H1 (cell line): ENCODE results near the gene FRMD7. TPM values are rescaled to one million over a fixed set of nuclear protein-coding genes. Genes with fewer than 3 reads are reported as not detected.

Experiments
- polyA plus RNA-seq, 7 experiments: library from polyadenylated mRNA; depleted of rRNA in 3 of 7; stranded (reverse) in 5 of 7; unstranded in 2 of 7; fragments of >200 nt in 5 of 7; fragments of 200-250 nt in 2 of 7; gene quantifications; 1 replicate in 5 of 7; 2 replicates in 1 of 7; 4 replicates in 1 of 7; pipeline versions ENCODE4 v1.2.1 to v1.2.3, GENCODE V29; 2011 to 2013; ENCODE audit warnings: missing spikeins in 2 of 7, mixed read lengths in 2 of 7
- total RNA-seq: library from RNA; stranded (reverse); fragmentation: NEBNext Ultra II Directional; extraction: Animal tissue kit (Norgen Biotek cat#: 25700); gene quantifications from 2 replicates; pipeline ENCODE4 v1.2.1, GENCODE V29; 2021
- TF ChIP-seq, protein P1 (sequence below), 3 experiments: IDR thresholded peaks; 1 replicate in 2 of 3; 2 replicates in 1 of 3; pipeline versions ENCODE4 v1.5.1 to v1.6.1; 2011; ENCODE audit warnings: low read length in 3 of 3, mild to moderate bottlenecking in 3 of 3, inconsistent platforms in 2 of 3, low read depth in 1 of 3, moderate library complexity in 1 of 3; ENCODE audit not compliant: insufficient read depth in 1 of 3; ENCODE audit errors: control extremely low read depth in 1 of 3
- TF ChIP-seq, protein P2 (sequence below): IDR thresholded peaks from 2 replicates; pipeline ENCODE4 v1.6.1; 2011; ENCODE audit warnings: low read length, improper control_type of control experiment
- TF ChIP-seq, protein P3 (sequence below): fragments of 300-600 bp; sonication (generic); IDR thresholded peaks from 2 replicates; pipeline ENCODE4 v1.7.1; 2012; ENCODE audit warnings: low read length, moderate library complexity, mild to moderate bottlenecking, inconsistent platforms; ENCODE audit not compliant: insufficient replicate concordance

The FRMD7 gene
- total and polyA plus RNA-seq, 2 of the 8 experiments (the other 6 are each of a cell fraction or from before 2014, with no cell fraction given), result not detected

DNA sequence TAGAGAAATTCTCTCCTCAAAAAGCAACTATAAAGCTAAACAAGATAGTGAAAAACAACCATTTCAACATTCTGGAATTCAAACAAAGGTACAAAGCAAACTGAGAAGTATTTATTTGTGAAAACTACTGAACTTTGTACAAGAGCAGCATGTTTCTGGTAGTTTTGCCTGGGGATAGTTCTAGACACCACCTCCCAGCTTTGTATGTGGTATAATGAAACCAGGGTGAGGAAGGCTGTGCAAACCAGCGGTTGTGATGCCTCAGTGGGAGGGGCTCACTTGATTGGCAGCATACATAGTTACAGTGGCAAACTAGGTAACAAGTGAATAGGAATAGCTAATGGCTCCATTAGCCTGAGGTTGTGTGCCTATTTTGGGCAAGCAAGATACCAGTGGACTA is 18.6 kb upstream of the FRMD7 start (continued):
- TF ChIP-seq, protein P1, sequence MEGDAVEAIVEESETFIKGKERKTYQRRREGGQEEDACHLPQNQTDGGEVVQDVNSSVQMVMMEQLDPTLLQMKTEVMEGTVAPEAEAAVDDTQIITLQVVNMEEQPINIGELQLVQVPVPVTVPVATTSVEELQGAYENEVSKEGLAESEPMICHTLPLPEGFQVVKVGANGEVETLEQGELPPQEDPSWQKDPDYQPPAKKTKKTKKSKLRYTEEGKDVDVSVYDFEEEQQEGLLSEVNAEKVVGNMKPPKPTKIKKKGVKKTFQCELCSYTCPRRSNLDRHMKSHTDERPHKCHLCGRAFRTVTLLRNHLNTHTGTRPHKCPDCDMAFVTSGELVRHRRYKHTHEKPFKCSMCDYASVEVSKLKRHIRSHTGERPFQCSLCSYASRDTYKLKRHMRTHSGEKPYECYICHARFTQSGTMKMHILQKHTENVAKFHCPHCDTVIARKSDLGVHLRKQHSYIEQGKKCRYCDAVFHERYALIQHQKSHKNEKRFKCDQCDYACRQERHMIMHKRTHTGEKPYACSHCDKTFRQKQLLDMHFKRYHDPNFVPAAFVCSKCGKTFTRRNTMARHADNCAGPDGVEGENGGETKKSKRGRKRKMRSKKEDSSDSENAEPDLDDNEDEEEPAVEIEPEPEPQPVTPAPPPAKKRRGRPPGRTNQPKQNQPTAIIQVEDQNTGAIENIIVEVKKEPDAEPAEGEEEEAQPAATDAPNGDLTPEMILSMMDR (IDR thresholded peaks at IDR 0.05; ENCODE audit: control extremely low read depth in 1 of 3, insufficient read depth in 1 of 3, low read depth in 1 of 3, low read length in 3 of 3), result no peak
- TF ChIP-seq, protein P2, sequence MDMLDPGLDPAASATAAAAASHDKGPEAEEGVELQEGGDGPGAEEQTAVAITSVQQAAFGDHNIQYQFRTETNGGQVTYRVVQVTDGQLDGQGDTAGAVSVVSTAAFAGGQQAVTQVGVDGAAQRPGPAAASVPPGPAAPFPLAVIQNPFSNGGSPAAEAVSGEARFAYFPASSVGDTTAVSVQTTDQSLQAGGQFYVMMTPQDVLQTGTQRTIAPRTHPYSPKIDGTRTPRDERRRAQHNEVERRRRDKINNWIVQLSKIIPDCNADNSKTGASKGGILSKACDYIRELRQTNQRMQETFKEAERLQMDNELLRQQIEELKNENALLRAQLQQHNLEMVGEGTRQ, result no peak
- TF ChIP-seq, protein P3, sequence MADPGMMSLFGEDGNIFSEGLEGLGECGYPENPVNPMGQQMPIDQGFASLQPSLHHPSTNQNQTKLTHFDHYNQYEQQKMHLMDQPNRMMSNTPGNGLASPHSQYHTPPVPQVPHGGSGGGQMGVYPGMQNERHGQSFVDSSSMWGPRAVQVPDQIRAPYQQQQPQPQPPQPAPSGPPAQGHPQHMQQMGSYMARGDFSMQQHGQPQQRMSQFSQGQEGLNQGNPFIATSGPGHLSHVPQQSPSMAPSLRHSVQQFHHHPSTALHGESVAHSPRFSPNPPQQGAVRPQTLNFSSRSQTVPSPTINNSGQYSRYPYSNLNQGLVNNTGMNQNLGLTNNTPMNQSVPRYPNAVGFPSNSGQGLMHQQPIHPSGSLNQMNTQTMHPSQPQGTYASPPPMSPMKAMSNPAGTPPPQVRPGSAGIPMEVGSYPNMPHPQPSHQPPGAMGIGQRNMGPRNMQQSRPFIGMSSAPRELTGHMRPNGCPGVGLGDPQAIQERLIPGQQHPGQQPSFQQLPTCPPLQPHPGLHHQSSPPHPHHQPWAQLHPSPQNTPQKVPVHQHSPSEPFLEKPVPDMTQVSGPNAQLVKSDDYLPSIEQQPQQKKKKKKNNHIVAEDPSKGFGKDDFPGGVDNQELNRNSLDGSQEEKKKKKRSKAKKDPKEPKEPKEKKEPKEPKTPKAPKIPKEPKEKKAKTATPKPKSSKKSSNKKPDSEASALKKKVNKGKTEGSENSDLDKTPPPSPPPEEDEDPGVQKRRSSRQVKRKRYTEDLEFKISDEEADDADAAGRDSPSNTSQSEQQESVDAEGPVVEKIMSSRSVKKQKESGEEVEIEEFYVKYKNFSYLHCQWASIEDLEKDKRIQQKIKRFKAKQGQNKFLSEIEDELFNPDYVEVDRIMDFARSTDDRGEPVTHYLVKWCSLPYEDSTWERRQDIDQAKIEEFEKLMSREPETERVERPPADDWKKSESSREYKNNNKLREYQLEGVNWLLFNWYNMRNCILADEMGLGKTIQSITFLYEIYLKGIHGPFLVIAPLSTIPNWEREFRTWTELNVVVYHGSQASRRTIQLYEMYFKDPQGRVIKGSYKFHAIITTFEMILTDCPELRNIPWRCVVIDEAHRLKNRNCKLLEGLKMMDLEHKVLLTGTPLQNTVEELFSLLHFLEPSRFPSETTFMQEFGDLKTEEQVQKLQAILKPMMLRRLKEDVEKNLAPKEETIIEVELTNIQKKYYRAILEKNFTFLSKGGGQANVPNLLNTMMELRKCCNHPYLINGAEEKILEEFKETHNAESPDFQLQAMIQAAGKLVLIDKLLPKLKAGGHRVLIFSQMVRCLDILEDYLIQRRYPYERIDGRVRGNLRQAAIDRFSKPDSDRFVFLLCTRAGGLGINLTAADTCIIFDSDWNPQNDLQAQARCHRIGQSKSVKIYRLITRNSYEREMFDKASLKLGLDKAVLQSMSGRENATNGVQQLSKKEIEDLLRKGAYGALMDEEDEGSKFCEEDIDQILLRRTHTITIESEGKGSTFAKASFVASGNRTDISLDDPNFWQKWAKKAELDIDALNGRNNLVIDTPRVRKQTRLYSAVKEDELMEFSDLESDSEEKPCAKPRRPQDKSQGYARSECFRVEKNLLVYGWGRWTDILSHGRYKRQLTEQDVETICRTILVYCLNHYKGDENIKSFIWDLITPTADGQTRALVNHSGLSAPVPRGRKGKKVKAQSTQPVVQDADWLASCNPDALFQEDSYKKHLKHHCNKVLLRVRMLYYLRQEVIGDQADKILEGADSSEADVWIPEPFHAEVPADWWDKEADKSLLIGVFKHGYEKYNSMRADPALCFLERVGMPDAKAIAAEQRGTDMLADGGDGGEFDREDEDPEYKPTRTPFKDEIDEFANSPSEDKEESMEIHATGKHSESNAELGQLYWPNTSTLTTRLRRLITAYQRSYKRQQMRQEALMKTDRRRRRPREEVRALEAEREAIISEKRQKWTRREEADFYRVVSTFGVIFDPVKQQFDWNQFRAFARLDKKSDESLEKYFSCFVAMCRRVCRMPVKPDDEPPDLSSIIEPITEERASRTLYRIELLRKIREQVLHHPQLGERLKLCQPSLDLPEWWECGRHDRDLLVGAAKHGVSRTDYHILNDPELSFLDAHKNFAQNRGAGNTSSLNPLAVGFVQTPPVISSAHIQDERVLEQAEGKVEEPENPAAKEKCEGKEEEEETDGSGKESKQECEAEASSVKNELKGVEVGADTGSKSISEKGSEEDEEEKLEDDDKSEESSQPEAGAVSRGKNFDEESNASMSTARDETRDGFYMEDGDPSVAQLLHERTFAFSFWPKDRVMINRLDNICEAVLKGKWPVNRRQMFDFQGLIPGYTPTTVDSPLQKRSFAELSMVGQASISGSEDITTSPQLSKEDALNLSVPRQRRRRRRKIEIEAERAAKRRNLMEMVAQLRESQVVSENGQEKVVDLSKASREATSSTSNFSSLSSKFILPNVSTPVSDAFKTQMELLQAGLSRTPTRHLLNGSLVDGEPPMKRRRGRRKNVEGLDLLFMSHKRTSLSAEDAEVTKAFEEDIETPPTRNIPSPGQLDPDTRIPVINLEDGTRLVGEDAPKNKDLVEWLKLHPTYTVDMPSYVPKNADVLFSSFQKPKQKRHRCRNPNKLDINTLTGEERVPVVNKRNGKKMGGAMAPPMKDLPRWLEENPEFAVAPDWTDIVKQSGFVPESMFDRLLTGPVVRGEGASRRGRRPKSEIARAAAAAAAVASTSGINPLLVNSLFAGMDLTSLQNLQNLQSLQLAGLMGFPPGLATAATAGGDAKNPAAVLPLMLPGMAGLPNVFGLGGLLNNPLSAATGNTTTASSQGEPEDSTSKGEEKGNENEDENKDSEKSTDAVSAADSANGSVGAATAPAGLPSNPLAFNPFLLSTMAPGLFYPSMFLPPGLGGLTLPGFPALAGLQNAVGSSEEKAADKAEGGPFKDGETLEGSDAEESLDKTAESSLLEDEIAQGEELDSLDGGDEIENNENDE, result no peak
- TF ChIP-seq, all 59 proteins: peak for 0
